Neural progenitor cell (in vitro differentiated cells): Measurements from ENCODE around the gene QKI. TPM values are rescaled to one million over a fixed set of nuclear protein-coding genes. Genes with fewer than 3 reads are reported as not detected.

Experiments used
- DNase-seq: peaks from one replicate; pipeline ENCODE4 v3.0.0-alpha.2; 2016; ENCODE audit warnings: low spot score
- H2AFZ ChIP-seq: fragments of 200-600 bp; sonication (generic); replicated peaks from 2 replicates; pipeline ENCODE4 v1.6.1; 2016; ENCODE audit warnings: antibody characterized with exemption
- H3F3A ChIP-seq: fragments of 200-600 bp; sonication (generic); 2 replicates; pipeline ENCODE4 v1.6.1; 2016; ENCODE audit warnings: antibody characterized with exemption, low read depth
- H3K27ac ChIP-seq: fragments of 200-600 bp; sonication (generic); 2 replicates; pipeline ENCODE4 v1.5.1; 2016; ENCODE audit warnings: mild to moderate bottlenecking
- H3K27me3 ChIP-seq: fragments of 200-600 bp; sonication (generic); 2 replicates; pipeline ENCODE4 v1.6.1; 2016; ENCODE audit warnings: mild to moderate bottlenecking, moderate library complexity
- H3K36me3 ChIP-seq: fragments of 200-600 bp; sonication (generic); 2 replicates; pipeline ENCODE4 v1.5.1; 2016
- H3K4me1 ChIP-seq: fragments of 200-600 bp; sonication (generic); 2 replicates; pipeline ENCODE4 v1.6.1; 2016; ENCODE audit warnings: mixed run types
- H3K4me2 ChIP-seq: fragments of 200-600 bp; sonication (generic); 2 replicates; pipeline ENCODE4 v1.6.1; 2016
- H3K4me3 ChIP-seq: fragments of 200-600 bp; sonication (generic); 2 replicates; pipeline ENCODE4 v1.5.1; 2016
- H3K79me2 ChIP-seq: fragments of 200-600 bp; sonication (generic); 2 replicates; pipeline ENCODE4 v1.6.1; 2016; ENCODE audit warnings: low read depth
- H3K9ac ChIP-seq: fragments of 200-600 bp; sonication (generic); 2 replicates; pipeline ENCODE4 v1.6.1; 2016
- H3K9me3 ChIP-seq: fragments of 200-600 bp; sonication (generic); 2 replicates; pipeline ENCODE4 v1.5.1; 2016; ENCODE audit warnings: low read depth
- H4K20me1 ChIP-seq: fragments of 200-600 bp; sonication (generic); 2 replicates; pipeline ENCODE4 v1.6.1; 2016; ENCODE audit warnings: low read depth
- H3K27ac Mint-ChIP-seq: 3 replicates; pipeline ENCODE4 v1.8.0; 2021; ENCODE audit warnings: mixed read lengths
- H3K27me3 Mint-ChIP-seq: 2 replicates; pipeline ENCODE4 v1.8.0; 2022; ENCODE audit warnings: low read depth, mild to moderate bottlenecking, inconsistent platforms, moderate library complexity, mixed read lengths; ENCODE audit not compliant: insufficient read depth
- H3K36me3 Mint-ChIP-seq: 3 replicates; pipeline ENCODE4 v1.8.0; 2021; ENCODE audit warnings: mixed read lengths
- H3K4me1 Mint-ChIP-seq: 3 replicates; pipeline ENCODE4 v1.8.0; 2021; ENCODE audit warnings: mixed read lengths
- H3K4me3 Mint-ChIP-seq: 3 replicates; pipeline ENCODE4 v1.8.0; 2021; ENCODE audit warnings: mild to moderate bottlenecking, moderate library complexity, mixed read lengths
- H3K9me3 Mint-ChIP-seq: 3 replicates; pipeline ENCODE4 v1.8.0; 2020; ENCODE audit warnings: mixed read lengths
- CTCF ChIP-seq: fragments of 200-600 bp; sonication (generic); IDR thresholded peaks from 2 replicates; pipeline ENCODE4 v1.5.1; 2017; ENCODE audit warnings: antibody characterized with exemption, mild to moderate bottlenecking
- EZH2 ChIP-seq: fragments of 200-600 bp; sonication (generic); IDR thresholded peaks from 2 replicates; pipeline ENCODE4 v1.6.1; 2017; ENCODE audit warnings: antibody characterized with exemption, mild to moderate bottlenecking, moderate library complexity
- EZH2phosphoT487 ChIP-seq: fragments of 200-600 bp; sonication (generic); IDR thresholded peaks from 2 replicates; pipeline ENCODE4 v1.6.1; 2017; ENCODE audit warnings: antibody characterized with exemption
- total RNA-seq: library from RNA; depleted of rRNA; stranded (reverse); fragments of >200 nt; gene quantifications from 2 replicates; pipeline ENCODE4 v1.2.3, GENCODE V29; 2015; ENCODE audit warnings: low replicate concordance

The QKI gene
- total RNA-seq, 1 donor from 2014 or later: 212 TPM

DNA sequence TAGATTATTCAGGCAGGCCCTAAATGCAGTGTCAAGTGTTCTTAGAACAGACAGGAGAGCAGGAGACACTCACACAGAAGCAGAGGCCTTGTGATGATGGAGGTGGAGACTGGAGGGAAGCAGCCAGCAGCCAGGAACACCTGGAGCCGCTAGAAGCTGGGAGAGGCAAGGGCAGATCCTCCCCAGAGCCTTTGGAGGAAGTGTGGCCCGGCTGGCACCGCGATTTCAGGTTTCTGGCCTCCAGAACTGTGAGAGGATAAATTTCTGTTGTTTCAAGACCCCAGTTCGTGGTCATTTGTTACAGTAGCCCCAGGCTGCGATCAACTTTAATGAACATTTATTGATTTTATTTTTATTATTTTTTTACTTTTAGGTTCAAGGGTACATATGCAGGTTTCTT lies 203.0 kb downstream of the QKI start:
- H3K27ac ChIP-seq: no peak overlapping the region
- Mint-ChIP-seq H3K36me3 (peaks cover 2% of the 10 kb centered on the region), H3K27ac (no peak overlapping the region), H3K27me3 (peaks cover 12% of the 10 kb centered on the region), H3K4me3 (no peak overlapping the region), H3K4me1 (peaks cover 4% of the 10 kb centered on the region), H3K9me3 (peaks cover 17% of the 10 kb centered on the region)
- no peaks in the 10 kb centered on the region for H3K9me3 ChIP-seq
- no peak overlapping the region for H3K9ac ChIP-seq
- H3K4me3 ChIP-seq: no peak overlapping the region
- H2AFZ ChIP-seq: no peak overlapping the region
- H3K4me1 ChIP-seq: no peaks in the 10 kb centered on the region
- no peaks in the 10 kb centered on the region for H3K36me3 ChIP-seq
- H3K27me3 ChIP-seq: no peaks in the 10 kb centered on the region
- no peak overlapping the region for H3K4me2 ChIP-seq
- no peaks in the 10 kb centered on the region for H3F3A ChIP-seq
- no peak for DNase-seq
- H3K79me2 ChIP-seq: no peaks in the 10 kb centered on the region
- no peaks in the 10 kb centered on the region for H4K20me1 ChIP-seq
- TF ChIP-seq EZH2phosphoT487: no peak

- H3K27me3 Mint-ChIP-seq: peaks cover 10% of the 10 kb centered on the region
Measured at GRCh38 chr6:163620101-163620500, 205.6 kb downstream of the QKI start.

GRCh38 chr6:163620670-163621330 lies 206.3 kb downstream of the QKI start:
- no peak overlapping the region for H3K4me3 Mint-ChIP-seq
- TF ChIP-seq CTCF: no peak
- no peak for TF ChIP-seq EZH2phosphoT487
- TF ChIP-seq EZH2: no peak

More at GRCh38 chr6:163620101-163620500, 205.6 kb downstream of the QKI start:
- no peak overlapping the region for H3K27ac Mint-ChIP-seq
- H3K4me3 Mint-ChIP-seq: no peak overlapping the region
- no peak for TF ChIP-seq CTCF
- Histone ChIP-seq H3K36me3 (no peaks in the 10 kb centered on the region), H3K9me3 (no peaks in the 10 kb centered on the region), H3K27me3 (no peaks in the 10 kb centered on the region), H2AFZ (no peak overlapping the region), H3K79me2 (no peaks in the 10 kb centered on the region), H3K4me3 (no peak overlapping the region), H3F3A (no peaks in the 10 kb centered on the region), H3K9ac (no peak overlapping the region), H4K20me1 (no peaks in the 10 kb centered on the region), H3K4me1 (no peaks in the 10 kb centered on the region), H3K27ac (no peak overlapping the region), H3K4me2 (no peak overlapping the region)
- peaks cover 15% of the 10 kb centered on the region for H3K9me3 Mint-ChIP-seq
- peaks cover 2% of the 10 kb centered on the region for H3K36me3 Mint-ChIP-seq
- H3K4me1 Mint-ChIP-seq: peaks cover 3% of the 10 kb centered on the region
- no peak for DNase-seq

DNA sequence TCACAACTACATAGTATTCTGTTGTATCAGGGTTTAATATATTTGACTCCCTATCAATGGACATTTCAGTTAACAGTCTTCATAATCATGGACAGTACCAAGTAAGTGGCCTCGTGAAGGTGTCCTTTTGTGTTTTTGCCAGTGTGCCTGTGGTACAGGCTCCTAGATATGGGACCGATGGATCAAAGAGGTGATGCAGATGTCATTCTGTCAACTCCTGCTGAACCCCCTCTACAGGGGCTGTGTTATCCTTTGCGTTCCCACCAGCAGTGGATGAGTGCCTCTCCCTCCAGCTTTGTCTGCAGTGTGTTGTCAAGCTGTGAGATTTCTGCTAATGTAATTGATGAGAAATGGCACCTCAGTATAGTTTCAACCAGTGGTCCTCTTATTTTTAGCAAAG lies 210.7 kb downstream of the QKI start:
- Histone ChIP-seq H3K9ac (no peak overlapping the region), H3K36me3 (no peaks in the 10 kb centered on the region), H3K4me2 (no peak overlapping the region), H2AFZ (no peak overlapping the region), H3K4me1 (no peaks in the 10 kb centered on the region), H3K27ac (no peak overlapping the region), H3K4me3 (no peak overlapping the region), H4K20me1 (no peaks in the 10 kb centered on the region), H3F3A (no peaks in the 10 kb centered on the region), H3K27me3 (no peaks in the 10 kb centered on the region), H3K9me3 (no peaks in the 10 kb centered on the region), H3K79me2 (no peaks in the 10 kb centered on the region)
- no peak for DNase-seq
- Mint-ChIP-seq H3K4me3 (no peak overlapping the region), H3K27me3 (peaks cover 12% of the 10 kb centered on the region), H3K9me3 (peaks cover 26% of the 10 kb centered on the region), H3K36me3 (peaks cover 2% of the 10 kb centered on the region), H3K4me1 (peaks cover 7% of the 10 kb centered on the region), H3K27ac (no peak overlapping the region)
- no peak for TF ChIP-seq CTCF
- no peak for TF ChIP-seq EZH2phosphoT487
- no peak for TF ChIP-seq EZH2

More at GRCh38 chr6:163620670-163621330, 206.3 kb downstream of the QKI start:
- H2AFZ ChIP-seq: no peak overlapping the region
- no peak overlapping the region for H3K4me2 ChIP-seq
- H3K79me2 ChIP-seq: no peaks in the 10 kb centered on the region
- H3K4me1 ChIP-seq: no peaks in the 10 kb centered on the region
- H3K9me3 Mint-ChIP-seq: peaks cover 15% of the 10 kb centered on the region
- H3K9ac ChIP-seq: no peak overlapping the region
- H3K27ac ChIP-seq: no peak overlapping the region
- H3K27me3 Mint-ChIP-seq: peaks cover 11% of the 10 kb centered on the region
- H3F3A ChIP-seq: no peaks in the 10 kb centered on the region
- no peaks in the 10 kb centered on the region for H3K36me3 ChIP-seq
- H3K4me3 ChIP-seq: no peak overlapping the region
- no peaks in the 10 kb centered on the region for H3K9me3 ChIP-seq
- no peaks in the 10 kb centered on the region for H4K20me1 ChIP-seq
- DNase-seq: no peak
- H3K27me3 ChIP-seq: no peaks in the 10 kb centered on the region
- H3K4me1 Mint-ChIP-seq: peaks cover 3% of the 10 kb centered on the region
- no peak overlapping the region for H3K27ac Mint-ChIP-seq
- H3K36me3 Mint-ChIP-seq: peaks cover 2% of the 10 kb centered on the region
